Measurements from ENCODE around the gene TRIM39. TPM values are rescaled to one million over a fixed set of nuclear protein-coding genes. Genes with fewer than 3 reads are reported as not detected.
"Not testable (repeated sequence)": the region's sequence is repeated elsewhere in the genome, so short reads cannot be mapped to it uniquely, and the experiment has no call there.

Gene TRIM39
- total RNA-seq, 1 donor from 2014 or later = 14.5 TPM

GRCh38 chr6:30363459-30363858, 36.7 kb downstream of the TRIM39 start:
- DNase-seq (ENCODE audit: low read depth, low spot score) = no peak
- no peaks in the 10 kb centered on the region for H3K9me3 Mint-ChIP-seq
- no peaks in the 10 kb centered on the region for H3K36me3 Mint-ChIP-seq (ENCODE audit: low read depth)
- peaks cover 91% of the 10 kb centered on the region for H3K27me3 Mint-ChIP-seq (ENCODE audit: low read depth)
- H3K27ac Mint-ChIP-seq (ENCODE audit: unreplicated experiment) = no peak overlapping the region
- TF ChIP-seq CTCF (conservative IDR thresholded peaks at IDR 0.05) = no peak
- no peak overlapping the region for H3K4me3 Mint-ChIP-seq
- no peaks in the 10 kb centered on the region for H3K4me1 Mint-ChIP-seq

GRCh38 chr6:30364591-30364990, 37.9 kb downstream of the TRIM39 start:
- TF ChIP-seq CTCF (conservative IDR thresholded peaks at IDR 0.05) = no peak
- no peak overlapping the region for H3K27ac Mint-ChIP-seq (ENCODE audit: unreplicated experiment)
- DNase-seq (ENCODE audit: low read depth, low spot score) = no peak
- H3K9me3 Mint-ChIP-seq = no peaks in the 10 kb centered on the region
- H3K36me3 Mint-ChIP-seq (ENCODE audit: low read depth) = no peaks in the 10 kb centered on the region
- H3K4me3 Mint-ChIP-seq = no peak overlapping the region
- peaks cover 92% of the 10 kb centered on the region for H3K27me3 Mint-ChIP-seq (ENCODE audit: low read depth)
- no peaks in the 10 kb centered on the region for H3K4me1 Mint-ChIP-seq

- not testable (repeated sequence) for H3K4me1 Mint-ChIP-seq; H3K36me3 Mint-ChIP-seq (ENCODE audit: low read depth); H3K9me3 Mint-ChIP-seq; DNase-seq (ENCODE audit: low read depth, low spot score); H3K4me3 Mint-ChIP-seq; H3K27ac Mint-ChIP-seq (ENCODE audit: unreplicated experiment)
- peaks cover 84% of the 10 kb centered on the region for H3K27me3 Mint-ChIP-seq (ENCODE audit: low read depth)
These were observed 42.6 kb downstream of the TRIM39 start for GRCh38 chr6:30369280-30369679.

GRCh38 chr6:30378290-30378937, 51.7 kb downstream of the TRIM39 start:
- Mint-ChIP-seq H3K4me3 (no peak overlapping the region), H3K9me3 (no peaks in the 10 kb centered on the region), H3K27ac (ENCODE audit: unreplicated experiment) (no peak overlapping the region), H3K4me1 (no peaks in the 10 kb centered on the region), H3K36me3 (ENCODE audit: low read depth) (no peaks in the 10 kb centered on the region), H3K27me3 (ENCODE audit: low read depth) (peaks cover 92% of the 10 kb centered on the region)
- TF ChIP-seq CTCF (conservative IDR thresholded peaks at IDR 0.05) = no peak
- no peak for DNase-seq (ENCODE audit: low read depth, low spot score)

GRCh38 chr6:30380464-30380863, 53.7 kb downstream of the TRIM39 start:
- Mint-ChIP-seq H3K9me3 (no peaks in the 10 kb centered on the region), H3K4me3 (no peak overlapping the region), H3K4me1 (no peaks in the 10 kb centered on the region), H3K36me3 (ENCODE audit: low read depth) (no peaks in the 10 kb centered on the region), H3K27me3 (ENCODE audit: low read depth) (peaks cover 90% of the 10 kb centered on the region), H3K27ac (ENCODE audit: unreplicated experiment) (no peak overlapping the region)
- no peak for DNase-seq (ENCODE audit: low read depth, low spot score)
- TF ChIP-seq CTCF (conservative IDR thresholded peaks at IDR 0.05) = no peak

GRCh38 chr6:30386166-30386565, 59.4 kb downstream of the TRIM39 start:
- Mint-ChIP-seq H3K27me3 (ENCODE audit: low read depth) (peaks cover 94% of the 10 kb centered on the region), H3K27ac (ENCODE audit: unreplicated experiment) (no peak overlapping the region), H3K4me3 (no peak overlapping the region), H3K36me3 (ENCODE audit: low read depth) (no peaks in the 10 kb centered on the region), H3K9me3 (no peaks in the 10 kb centered on the region), H3K4me1 (no peaks in the 10 kb centered on the region)
- DNase-seq (ENCODE audit: low read depth, low spot score) = no peak
- no peak for TF ChIP-seq CTCF (conservative IDR thresholded peaks at IDR 0.05)

Data from neural crest cell (in vitro differentiated cells).